Parathyroid adenoma (tissue), 2 donors: ENCODE results near the gene SIPA1L3.

Source experiments
- H2AFZ ChIP-seq: fragments of 300-600 bp; sonication (generic); one replicate; pipeline ENCODE4 v1.7.0; 2017; ENCODE audit warnings: antibody characterized with exemption, mild to moderate bottlenecking
- H3K27ac ChIP-seq: fragments of 300-600 bp; sonication (generic); one replicate; pipeline ENCODE4 v1.7.0; 2017
- H3K27me3 ChIP-seq: fragments of 300-600 bp; sonication (generic); one replicate; pipeline ENCODE4 v1.7.0; 2017; ENCODE audit warnings: low read length; ENCODE audit not compliant: control insufficient read depth, insufficient read depth
- H3K36me3 ChIP-seq: fragments of 300-600 bp; sonication (generic); one replicate; pipeline ENCODE4 v1.7.0; 2017; ENCODE audit warnings: low read length; ENCODE audit not compliant: control insufficient read depth, insufficient read depth
- H3K4me1 ChIP-seq: fragments of 300-600 bp; sonication (generic); one replicate; pipeline ENCODE4 v1.7.0; 2017; ENCODE audit warnings: control low read depth
- H3K4me2 ChIP-seq: fragments of 300-600 bp; sonication (generic); one replicate; pipeline ENCODE4 v1.7.0; 2017; ENCODE audit warnings: low read length
- H3K4me3 ChIP-seq: fragments of 300-600 bp; sonication (generic); one replicate; pipeline ENCODE4 v1.7.0; 2017; ENCODE audit warnings: low read depth, low read length
- H3K79me2 ChIP-seq: fragments of 300-600 bp; sonication (generic); one replicate; pipeline ENCODE4 v1.7.0; 2017; ENCODE audit warnings: control low read depth
- H3K9ac ChIP-seq: fragments of 300-600 bp; sonication (generic); one replicate; pipeline ENCODE4 v1.7.0; 2017; ENCODE audit warnings: mild to moderate bottlenecking
- H3K9me3 ChIP-seq: fragments of 300-600 bp; sonication (generic); one replicate; pipeline ENCODE4 v1.7.0; 2017; ENCODE audit warnings: low read length; ENCODE audit not compliant: control insufficient read depth
- TF ChIP-seq, protein P1 (sequence below): fragments of 300-600 bp; sonication (generic); IDR thresholded peaks from one replicate; pipeline ENCODE4 v1.7.0; 2017; ENCODE audit warnings: antibody characterized with exemption, mild to moderate bottlenecking
- donor health status: primary hyperparathyroidism.

The SIPA1L3 gene

DNA sequence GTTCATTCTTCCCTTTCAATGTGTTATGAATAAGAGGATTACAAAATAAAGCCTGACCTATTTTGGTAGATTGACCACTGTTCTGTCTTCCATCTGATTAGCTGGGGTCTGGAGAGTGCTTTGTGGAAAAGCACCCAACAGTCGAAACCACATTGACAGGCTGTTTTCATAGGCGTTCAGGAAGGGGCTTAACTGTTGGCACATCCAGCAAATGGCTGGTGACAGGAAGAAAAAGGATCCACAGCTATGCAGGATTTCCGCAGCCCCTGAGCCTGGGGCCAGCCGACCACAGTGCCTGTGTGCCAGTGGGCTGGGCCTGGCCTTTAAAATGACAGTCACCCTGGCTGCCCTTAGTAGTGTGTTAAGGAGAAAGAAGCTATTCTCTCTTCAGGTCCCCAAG lies 113.3 kb downstream of the SIPA1L3 start:
- H3K36me3 ChIP-seq = no peaks in the 10 kb centered on the region
- no peak overlapping the region for H3K4me3 ChIP-seq
- no peak overlapping the region for H3K27ac ChIP-seq
- no peaks in the 10 kb centered on the region for H3K27me3 ChIP-seq
- H3K9me3 ChIP-seq = no peaks in the 10 kb centered on the region
- H3K4me1 ChIP-seq = peaks cover 4% of the 10 kb centered on the region
- H2AFZ ChIP-seq = no peak overlapping the region
- no peak overlapping the region for H3K4me2 ChIP-seq
- H3K79me2 ChIP-seq = peaks cover 2% of the 10 kb centered on the region
- TF ChIP-seq, protein P1, sequence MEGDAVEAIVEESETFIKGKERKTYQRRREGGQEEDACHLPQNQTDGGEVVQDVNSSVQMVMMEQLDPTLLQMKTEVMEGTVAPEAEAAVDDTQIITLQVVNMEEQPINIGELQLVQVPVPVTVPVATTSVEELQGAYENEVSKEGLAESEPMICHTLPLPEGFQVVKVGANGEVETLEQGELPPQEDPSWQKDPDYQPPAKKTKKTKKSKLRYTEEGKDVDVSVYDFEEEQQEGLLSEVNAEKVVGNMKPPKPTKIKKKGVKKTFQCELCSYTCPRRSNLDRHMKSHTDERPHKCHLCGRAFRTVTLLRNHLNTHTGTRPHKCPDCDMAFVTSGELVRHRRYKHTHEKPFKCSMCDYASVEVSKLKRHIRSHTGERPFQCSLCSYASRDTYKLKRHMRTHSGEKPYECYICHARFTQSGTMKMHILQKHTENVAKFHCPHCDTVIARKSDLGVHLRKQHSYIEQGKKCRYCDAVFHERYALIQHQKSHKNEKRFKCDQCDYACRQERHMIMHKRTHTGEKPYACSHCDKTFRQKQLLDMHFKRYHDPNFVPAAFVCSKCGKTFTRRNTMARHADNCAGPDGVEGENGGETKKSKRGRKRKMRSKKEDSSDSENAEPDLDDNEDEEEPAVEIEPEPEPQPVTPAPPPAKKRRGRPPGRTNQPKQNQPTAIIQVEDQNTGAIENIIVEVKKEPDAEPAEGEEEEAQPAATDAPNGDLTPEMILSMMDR = no peak
- H3K9ac ChIP-seq = no peak overlapping the region

DNA sequence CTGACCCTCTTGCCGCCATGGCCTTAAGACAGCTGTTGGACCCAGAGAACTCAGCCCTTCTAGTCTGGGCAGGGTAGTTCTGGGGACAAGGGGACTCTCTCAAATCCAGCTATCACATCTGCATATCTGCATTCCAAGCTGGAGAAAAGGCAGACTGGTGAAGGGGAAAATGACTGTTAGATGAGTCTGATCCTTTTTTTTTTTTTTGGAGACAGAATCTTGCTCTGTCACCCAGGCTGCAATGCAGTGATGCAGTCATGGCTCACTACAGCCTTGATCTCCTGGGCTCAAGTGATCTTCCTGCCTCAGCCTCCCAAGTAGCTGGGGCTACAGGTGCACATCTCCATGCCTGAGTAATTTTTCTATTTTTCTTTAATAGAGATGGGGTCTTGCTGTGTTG lies 114.3 kb downstream of the SIPA1L3 start:
- Histone ChIP-seq H3K36me3 (no peaks in the 10 kb centered on the region), H3K9me3 (no peaks in the 10 kb centered on the region), H3K79me2 (peaks cover 2% of the 10 kb centered on the region), H3K27ac (no peak overlapping the region), H3K4me1 (no peaks in the 10 kb centered on the region), H2AFZ (no peak overlapping the region), H3K4me2 (no peak overlapping the region), H3K4me3 (no peak overlapping the region), H3K27me3 (no peaks in the 10 kb centered on the region), H3K9ac (no peak overlapping the region)
- TF ChIP-seq, protein P1 = no peak

DNA sequence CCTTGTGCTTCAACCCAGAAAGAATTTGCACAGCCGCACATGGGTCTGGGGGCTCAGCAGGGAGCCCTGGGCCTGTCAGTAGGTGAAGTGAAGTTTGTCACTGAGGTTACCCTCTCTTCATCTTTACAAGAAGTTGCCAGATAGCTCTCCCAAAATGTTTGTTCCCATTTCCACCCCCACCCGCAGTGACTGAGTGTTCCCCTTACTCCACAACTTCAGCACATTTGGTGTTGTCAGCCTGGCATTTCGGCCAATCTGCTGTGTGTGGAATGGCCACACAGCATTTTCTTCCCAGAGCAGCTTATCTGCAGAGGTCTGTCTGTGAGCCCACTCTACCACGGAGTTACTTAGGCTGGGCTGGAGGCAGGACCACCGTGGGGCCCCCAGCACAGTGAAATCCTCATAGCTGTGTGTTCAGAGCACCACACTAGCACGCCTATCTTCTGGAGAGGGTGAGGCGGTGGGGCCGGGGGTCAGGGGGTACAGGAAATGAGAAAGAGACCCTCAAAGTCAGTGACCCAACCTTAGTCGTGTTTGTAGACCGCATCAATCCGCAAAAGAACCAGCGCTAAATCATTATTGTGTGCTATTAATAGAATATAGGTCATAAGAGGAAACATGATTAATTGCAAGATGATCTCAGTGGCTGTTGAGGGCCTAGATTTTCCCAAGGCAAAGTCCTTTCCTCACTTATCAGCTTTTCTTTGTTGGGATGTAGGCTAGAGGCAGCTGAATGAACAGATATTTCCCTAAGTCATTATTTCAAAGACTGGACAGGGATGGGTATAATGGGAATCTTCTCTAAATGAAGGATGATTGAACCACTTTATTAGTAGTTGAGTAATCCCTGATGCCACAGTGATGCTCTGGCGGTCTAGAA lies 116.0 kb downstream of the SIPA1L3 start:
- Histone ChIP-seq H3K4me3 (no peak overlapping the region), H3K4me1 (no peaks in the 10 kb centered on the region), H3K79me2 (peaks cover 2% of the 10 kb centered on the region), H3K36me3 (no peaks in the 10 kb centered on the region), H3K9ac (no peak overlapping the region), H3K27me3 (no peaks in the 10 kb centered on the region), H3K27ac (no peak overlapping the region), H3K4me2 (no peak overlapping the region), H2AFZ (no peak overlapping the region), H3K9me3 (no peaks in the 10 kb centered on the region)
- TF ChIP-seq, protein P1 = no peak

DNA sequence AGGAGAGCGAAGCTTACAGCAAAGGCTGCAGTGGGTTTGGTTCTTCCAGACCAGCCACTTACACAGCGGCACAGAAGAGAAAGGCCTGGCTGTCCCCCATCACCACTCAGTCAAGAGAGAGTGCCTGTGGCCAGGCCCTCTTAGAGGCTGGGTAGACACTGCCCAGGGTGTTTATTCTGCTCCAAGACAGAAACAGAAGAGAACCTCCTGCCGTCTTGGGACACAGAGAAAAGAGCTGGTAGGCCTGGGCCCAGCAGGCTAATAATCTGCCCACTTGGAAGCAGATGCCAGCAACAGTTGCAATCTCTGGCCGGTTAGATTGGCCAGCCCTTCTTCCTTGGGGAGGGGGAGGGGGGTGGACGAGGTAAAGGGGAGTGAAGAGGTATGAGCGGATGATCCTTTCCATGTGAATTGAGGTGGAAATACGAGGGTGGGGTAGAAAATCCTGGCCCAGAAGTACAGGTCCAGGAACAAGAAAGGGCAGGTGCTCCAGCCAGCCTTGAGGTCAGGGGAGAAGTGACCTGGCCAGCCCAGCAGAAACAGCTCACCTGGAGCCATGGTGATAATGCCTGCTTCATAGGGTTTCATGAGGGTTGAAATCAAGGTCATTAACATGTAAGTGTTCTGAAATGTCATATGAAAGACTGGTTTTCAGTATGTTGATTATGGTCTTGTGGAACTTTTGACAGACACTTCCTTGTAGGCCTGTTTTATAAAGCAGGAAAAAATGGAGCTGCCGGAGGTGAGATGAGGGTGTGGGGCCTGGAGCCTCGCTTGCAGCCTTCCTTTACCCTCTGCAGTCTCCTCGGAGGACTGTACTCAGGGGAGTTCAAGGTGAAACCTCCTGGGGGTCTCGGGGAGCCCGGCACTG lies 116.9 kb downstream of the SIPA1L3 start:
- H3K4me1 ChIP-seq = no peaks in the 10 kb centered on the region
- no peak overlapping the region for H3K9ac ChIP-seq
- H2AFZ ChIP-seq = no peak overlapping the region
- peaks cover 2% of the 10 kb centered on the region for H3K79me2 ChIP-seq
- no peak overlapping the region for H3K4me3 ChIP-seq
- H3K36me3 ChIP-seq = no peaks in the 10 kb centered on the region
- no peaks in the 10 kb centered on the region for H3K27me3 ChIP-seq
- H3K9me3 ChIP-seq = no peaks in the 10 kb centered on the region
- no peak overlapping the region for H3K4me2 ChIP-seq
- TF ChIP-seq, protein P1 = no peak
- H3K27ac ChIP-seq = no peak overlapping the region
